HG03103 (cell line): ENCODE data around the gene RSBN1L.

Experiments used
- ATAC-seq: cut with Tn5 transposase; IDR thresholded peaks from one replicate; pipeline ENCODE4 v1.9.1; 2021; ENCODE audit warnings: low read depth; ENCODE audit not compliant: unreplicated experiment

RSBN1L gene

DNA sequence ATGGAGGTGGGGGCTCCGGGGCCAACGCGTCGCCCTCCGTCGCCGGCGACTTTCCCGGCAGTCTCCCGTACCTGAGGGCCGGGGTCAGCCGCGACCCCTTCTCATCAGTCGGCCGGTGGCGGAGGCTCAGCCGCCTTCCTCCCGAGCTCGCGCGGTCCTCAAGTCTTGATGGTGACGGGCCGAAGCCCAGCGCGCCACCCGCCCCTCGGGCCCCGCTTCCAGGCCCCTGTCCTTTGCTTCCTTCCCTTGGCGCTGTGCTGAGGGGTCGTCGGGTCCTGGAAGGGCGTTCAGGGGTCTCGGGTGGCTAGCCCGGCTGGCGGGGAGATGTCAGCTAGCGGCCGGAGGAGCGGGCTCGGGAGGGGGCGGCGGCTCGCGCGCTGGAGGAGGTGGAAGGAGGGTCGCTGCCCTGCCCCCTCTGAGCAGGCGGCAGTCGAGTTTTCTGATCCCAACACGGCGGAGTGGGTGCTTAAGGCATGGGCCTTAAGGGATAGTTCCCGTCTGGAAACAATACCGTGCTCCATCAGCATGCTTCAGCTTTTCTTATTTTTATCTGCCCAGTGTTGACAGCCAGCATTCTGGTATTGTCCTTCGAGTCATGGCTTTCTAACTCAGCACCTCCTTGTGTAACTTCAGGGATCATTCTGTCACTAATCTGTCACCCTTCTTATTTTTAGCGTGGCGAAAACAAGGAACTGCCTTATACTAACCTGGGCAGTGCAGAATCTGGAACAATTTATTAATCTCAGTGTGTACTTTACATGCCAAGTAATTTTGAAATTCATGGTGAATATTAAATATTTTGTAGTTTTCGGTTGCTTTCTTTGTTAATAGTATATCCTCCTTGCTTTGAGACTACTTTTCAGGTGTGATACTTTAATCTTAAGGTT is 103.1 kb downstream of the RSBN1L start:
- ATAC-seq = no peak

- ATAC-seq = no peak
Measured at GRCh38 chr7:77800158-77800557, 103.9 kb downstream of the RSBN1L start.

DNA sequence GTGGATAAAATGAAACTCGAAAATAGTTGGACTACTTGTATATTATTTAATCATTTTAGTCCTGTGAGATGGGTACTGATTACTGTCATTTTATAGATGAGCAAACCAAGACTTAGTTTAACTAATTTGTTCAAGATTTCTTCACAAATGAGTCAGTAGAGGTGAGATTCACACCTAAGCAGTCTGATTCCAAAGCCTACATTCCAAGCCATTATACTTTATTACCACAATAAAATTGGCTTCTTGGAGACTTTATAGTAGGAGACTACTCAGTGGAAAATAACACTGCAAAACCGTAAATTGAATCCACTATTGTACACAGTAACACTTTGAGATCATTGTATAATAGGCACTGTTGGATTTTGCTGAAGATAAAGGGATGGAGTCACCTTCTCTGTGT is 104.5 kb downstream of the RSBN1L start:
- ATAC-seq = no peak

GRCh38 chr7:77802557-77803405 is 106.5 kb downstream of the RSBN1L start:
- ATAC-seq = no peak

GRCh38 chr7:77806425-77806824 is 110.2 kb downstream of the RSBN1L start:
- ATAC-seq = no peak

- ATAC-seq = no peak
Measured at GRCh38 chr7:77808517-77808916, 112.3 kb downstream of the RSBN1L start.

DNA sequence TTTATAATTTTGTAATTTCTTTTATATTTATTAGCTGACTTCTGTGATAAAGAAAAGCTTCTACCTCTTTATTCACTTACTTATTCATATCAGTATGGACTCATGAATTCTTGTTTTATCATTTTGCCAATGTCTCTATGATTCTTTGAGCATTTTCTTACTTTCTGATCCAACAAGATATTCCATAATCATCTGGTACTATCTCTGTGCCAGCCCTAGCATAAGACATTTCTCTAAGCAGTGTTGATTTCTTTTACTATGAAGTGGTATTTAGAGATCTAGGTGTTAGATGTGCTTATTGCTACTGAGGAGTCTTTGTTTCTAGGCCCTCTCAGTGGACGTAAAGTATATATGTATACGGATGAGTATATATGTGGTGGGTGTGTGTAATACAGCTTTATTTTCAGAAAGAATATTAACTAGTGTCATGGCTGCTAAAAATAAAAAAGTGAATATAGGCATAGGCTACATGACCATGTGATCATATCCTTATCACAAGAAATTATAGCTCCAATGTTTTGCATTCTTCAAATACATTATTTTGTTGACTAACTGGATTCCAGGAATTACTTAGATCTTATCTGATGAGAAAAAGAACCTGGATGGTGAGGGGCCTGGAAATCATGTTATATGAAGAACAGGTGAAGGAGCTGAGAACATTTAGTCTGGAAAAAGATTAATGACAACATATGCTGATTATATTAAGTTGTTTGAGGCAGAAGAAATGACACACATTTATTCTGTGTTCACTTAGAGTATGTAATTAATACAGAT is 115.4 kb downstream of the RSBN1L start:
- ATAC-seq = no peak

GRCh38 chr7:77812290-77812685 is 116.0 kb downstream of the RSBN1L start:
- no peak for ATAC-seq

- ATAC-seq = no peak
Measured at GRCh38 chr7:77813180-77813579, 116.9 kb downstream of the RSBN1L start.

GRCh38 chr7:77819021-77819420 is 122.8 kb downstream of the RSBN1L start:
- ATAC-seq = no peak

DNA sequence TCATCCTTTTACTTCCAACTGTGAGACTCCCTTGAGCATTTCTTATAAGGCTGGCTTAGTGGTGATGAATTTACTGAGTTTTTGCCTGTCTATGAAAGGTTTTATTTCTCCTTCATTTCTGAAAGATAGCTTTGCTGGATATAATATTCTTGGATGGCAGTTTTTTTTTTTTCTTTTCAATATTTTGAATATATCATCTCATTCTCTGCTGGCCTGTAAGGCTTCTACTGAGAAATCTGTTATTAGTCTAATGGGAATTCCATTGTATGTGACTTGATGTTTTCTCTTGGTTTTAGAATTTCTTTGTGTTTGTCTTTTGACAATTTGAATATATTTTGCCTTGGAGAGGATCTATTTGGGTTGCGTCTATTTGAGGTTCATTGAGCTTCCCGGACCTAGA is 124.7 kb downstream of the RSBN1L start:
- ATAC-seq = no peak

- no peak for ATAC-seq
Measured at GRCh38 chr7:77822269-77822668, 126.0 kb downstream of the RSBN1L start.

DNA sequence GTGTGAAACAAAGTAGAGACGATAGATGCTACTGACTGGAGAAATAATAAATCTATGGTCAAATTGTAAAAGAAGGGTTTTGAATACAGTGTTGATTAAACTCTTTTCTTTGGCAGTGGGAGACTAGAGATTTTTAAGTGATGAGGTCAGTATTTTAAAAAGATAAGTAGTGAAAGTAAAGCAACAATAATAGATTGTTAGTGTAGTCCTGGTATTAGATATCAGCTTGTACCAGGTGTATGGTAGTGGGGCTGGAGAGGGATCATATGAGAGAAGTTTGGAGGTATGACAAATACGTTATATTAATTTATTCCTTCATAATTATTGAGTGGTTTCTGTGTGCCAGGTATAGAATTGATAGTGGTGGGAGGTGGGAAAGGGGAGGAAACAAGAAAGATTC is 127.5 kb downstream of the RSBN1L start:
- ATAC-seq = no peak

- ATAC-seq = no peak
Measured at GRCh38 chr7:77824636-77825035, 128.4 kb downstream of the RSBN1L start.

DNA sequence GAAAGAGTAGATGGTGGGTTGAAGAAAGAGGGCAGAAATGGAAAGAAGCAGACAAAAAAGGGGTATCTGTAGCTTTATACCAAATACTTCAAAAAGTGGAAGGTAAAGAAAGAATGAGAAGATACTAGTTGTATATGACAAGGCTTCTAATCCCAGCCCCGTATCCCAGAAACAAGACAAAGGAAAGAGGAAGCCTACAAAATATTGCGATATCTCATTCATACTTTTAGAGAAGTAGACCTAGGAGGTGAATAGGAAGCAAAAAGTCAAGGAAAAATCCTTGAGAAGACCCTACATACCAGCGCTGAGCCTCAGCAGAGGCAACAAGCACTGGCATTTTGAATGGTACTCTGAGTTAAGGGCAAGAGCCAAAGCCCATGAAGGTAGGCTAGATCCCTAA is 128.9 kb downstream of the RSBN1L start:
- no peak for ATAC-seq

- no peak for ATAC-seq
Measured at GRCh38 chr7:77826300-77826699, 130.0 kb downstream of the RSBN1L start.

GRCh38 chr7:77827999-77828398 is 131.7 kb downstream of the RSBN1L start:
- ATAC-seq = no peak

- ATAC-seq = no peak
Measured at GRCh38 chr7:77830649-77831355, 134.5 kb downstream of the RSBN1L start.

- no peak for ATAC-seq
Measured at GRCh38 chr7:77831481-77831880, 135.2 kb downstream of the RSBN1L start.

- ATAC-seq = no peak
Measured at GRCh38 chr7:77831953-77832352, 135.7 kb downstream of the RSBN1L start.
